ENCODE measurements around the gene TNFRSF12A.
A peak's percentile ranks its signal among the peaks of the same experiment; 100 is the strongest.
"Not testable (repeated sequence)": the region's sequence is repeated elsewhere in the genome, so short reads cannot be mapped to it uniquely, and the experiment has no call there.

Gene TNFRSF12A

GRCh38 chr16:3060339-3061127 lies 40.4 kb downstream of the TNFRSF12A start:
- no peak for DNase-seq (ENCODE audit: extremely low read depth in 1 of 2, low read depth in 1 of 2)

- no peak for DNase-seq (ENCODE audit: extremely low read depth in 1 of 2, low read depth in 1 of 2)
Measured at GRCh38 chr16:3062553-3062952, 42.4 kb downstream of the TNFRSF12A start.

- no peak for DNase-seq (ENCODE audit: extremely low read depth in 1 of 2, low read depth in 1 of 2)
Measured at GRCh38 chr16:3063625-3064386, 43.6 kb downstream of the TNFRSF12A start.

GRCh38 chr16:3065069-3065741 lies 45.0 kb downstream of the TNFRSF12A start, which contains the start of gene IL32:
IL32 (plus strand) TSS chr16:3065640; CDS start chr16:3065812, 172 bp downstream.
- DNase-seq (ENCODE audit: extremely low read depth in 1 of 2, low read depth in 1 of 2): peak; percentile 36 to 51

GRCh38 chr16:3065742-3066439 lies 45.7 kb downstream of the TNFRSF12A start:
- no peak for DNase-seq (ENCODE audit: extremely low read depth in 1 of 2, low read depth in 1 of 2)

- DNase-seq (ENCODE audit: extremely low read depth in 1 of 2, low read depth in 1 of 2): no peak
Measured at GRCh38 chr16:3066440-3066748, 46.2 kb downstream of the TNFRSF12A start.

GRCh38 chr16:3068487-3068886 lies 48.3 kb downstream of the TNFRSF12A start:
- DNase-seq (ENCODE audit: extremely low read depth in 1 of 2, low read depth in 1 of 2): no peak

- DNase-seq (ENCODE audit: extremely low read depth in 1 of 2, low read depth in 1 of 2): not testable (repeated sequence)
Measured at GRCh38 chr16:3069146-3069545, 49.0 kb downstream of the TNFRSF12A start.

- no peak for DNase-seq (ENCODE audit: extremely low read depth in 1 of 2, low read depth in 1 of 2)
Measured at GRCh38 chr16:3070608-3071111, 50.5 kb downstream of the TNFRSF12A start.

- no peak for DNase-seq (ENCODE audit: extremely low read depth in 1 of 2, low read depth in 1 of 2)
Measured at GRCh38 chr16:3071655-3072054, 51.5 kb downstream of the TNFRSF12A start.
